K562 (cell line): Measurements from ENCODE around the gene CCDC9. TPM values are rescaled to one million over a fixed set of nuclear protein-coding genes. Genes with fewer than 3 reads are reported as not detected.

ENCODE experiments used
- BRF2 ChIP-seq: IDR thresholded peaks from 3 replicates; pipeline ENCODE4 v1.6.1; 2011; ENCODE audit warnings: borderline replicate concordance, mild to moderate bottlenecking; ENCODE audit not compliant: insufficient read length, insufficient read depth
- CBX3 ChIP-seq, 2 experiments: IDR thresholded peaks; 1 replicate in 1 of 2; 2 replicates in 1 of 2; pipeline ENCODE4 v1.6.1; 2012; ENCODE audit warnings: inconsistent platforms in 2 of 2, low read length in 2 of 2, borderline replicate concordance in 1 of 2, control low read depth in 1 of 2
- CREB5 ChIP-seq: fragments of 250-450 bp; sonication (Bioruptor Pico); IDR thresholded peaks from 2 replicates; pipeline ENCODE4 v1.5.0; 2020; ENCODE audit warnings: mild to moderate bottlenecking
- GTF2B ChIP-seq: IDR thresholded peaks from 2 replicates; pipeline ENCODE4 v1.6.1; 2011; ENCODE audit not compliant: insufficient read length; ENCODE audit errors: extremely low read depth
- HOMEZ ChIP-seq: fragments of 250-450 bp; sonication (Bioruptor Pico); IDR thresholded peaks from 2 replicates; pipeline ENCODE4 v1.4.0; 2020; ENCODE audit warnings: mild to moderate bottlenecking, moderate library complexity
- KHSRP ChIP-seq: fragments of 450-650 bp; IDR thresholded peaks from 2 replicates; pipeline ENCODE4 v1.6.1; 2017
- KLF13 ChIP-seq: fragments of 450-650 bp; IDR thresholded peaks from 2 replicates; pipeline ENCODE4 v1.6.1; 2016; ENCODE audit warnings: missing genetic modification characterization, low read depth, mild to moderate bottlenecking, missing compliant biosample characterization, moderate library complexity, borderline replicate concordance
- MCM5 ChIP-seq: fragments of 450-650 bp; IDR thresholded peaks from 2 replicates; pipeline ENCODE4 v1.6.1; 2016; ENCODE audit warnings: low read depth
- POLR2H ChIP-seq: IDR thresholded peaks from 2 replicates; pipeline ENCODE4 v1.6.1; 2016; ENCODE audit warnings: missing genetic modification characterization, low read depth, mild to moderate bottlenecking, control low read depth, missing compliant biosample characterization, moderate library complexity
- PYGO2 ChIP-seq: fragments of 450-650 bp; IDR thresholded peaks from 2 replicates; pipeline ENCODE4 v1.6.1; 2016; ENCODE audit warnings: mild to moderate bottlenecking, missing genetic modification characterization, moderate library complexity, missing compliant biosample characterization
- TEAD1 ChIP-seq, 2 experiments: fragments of 450-650 bp in 1 of 2; sonication (generic) in 1 of 2; formaldehyde crosslinking; IDR thresholded peaks; 2 replicates each; pipeline versions ENCODE4 v1.4.0 to v1.8.0; 2020 to 2022; ENCODE audit warnings: mild to moderate bottlenecking in 2 of 2, missing genetic modification reagents in 1 of 2
- ZBTB7A ChIP-seq: IDR thresholded peaks from 2 replicates; pipeline ENCODE4 v1.6.1; 2011; ENCODE audit warnings: low read depth, mild to moderate bottlenecking, low read length, moderate library complexity, borderline replicate concordance; ENCODE audit not compliant: control insufficient read depth
- ZNF444 ChIP-seq: fragments of 250-450 bp; sonication (Bioruptor Pico); IDR thresholded peaks from 2 replicates; pipeline ENCODE4 v1.4.0; 2020; ENCODE audit warnings: mild to moderate bottlenecking, moderate library complexity
- polyA plus RNA-seq, 8 experiments: library from polyadenylated mRNA; depleted of rRNA in 4 of 8; stranded (reverse) in 5 of 8; unstranded in 3 of 8; fragments of >200 nt; fragmentation: Nextera tagmentation in 2 of 8; fragmentation: Illumina TruSeq in 1 of 8; extraction: Ambion mirVana in 2 of 8; extraction: Trizol in 1 of 8; gene quantifications; 2 replicates each; pipeline versions ENCODE4 v1.2.1 to v1.2.3, GENCODE V29; 2011 to 2014; ENCODE audit warnings: inconsistent platforms in 1 of 8, missing spikeins in 1 of 8
- total RNA-seq, 7 experiments: library from RNA; depleted of rRNA in 6 of 7; stranded (reverse); fragments of >200 nt in 6 of 7; fragmentation: Illumina TruSeq in 2 of 7; extraction: Trizol in 2 of 7; gene quantifications; 2 replicates each; pipeline versions ENCODE4 v1.2.1 to v1.2.3, GENCODE V29; 2011 to 2021; ENCODE audit warnings: low replicate concordance in 1 of 7
- TF ChIP-seq, protein P1 (sequence below): fragments of 450-650 bp; IDR thresholded peaks from 2 replicates; pipeline ENCODE4 v1.6.1; 2016; ENCODE audit warnings: low read depth

Gene CCDC9
- total and polyA plus RNA-seq, 9 of the 15 experiments (the other 6 are each of a cell fraction or from before 2014, with no cell fraction given): 0.23 to 38.6 (median 8.4) TPM

- TF ChIP-seq, protein P1, sequence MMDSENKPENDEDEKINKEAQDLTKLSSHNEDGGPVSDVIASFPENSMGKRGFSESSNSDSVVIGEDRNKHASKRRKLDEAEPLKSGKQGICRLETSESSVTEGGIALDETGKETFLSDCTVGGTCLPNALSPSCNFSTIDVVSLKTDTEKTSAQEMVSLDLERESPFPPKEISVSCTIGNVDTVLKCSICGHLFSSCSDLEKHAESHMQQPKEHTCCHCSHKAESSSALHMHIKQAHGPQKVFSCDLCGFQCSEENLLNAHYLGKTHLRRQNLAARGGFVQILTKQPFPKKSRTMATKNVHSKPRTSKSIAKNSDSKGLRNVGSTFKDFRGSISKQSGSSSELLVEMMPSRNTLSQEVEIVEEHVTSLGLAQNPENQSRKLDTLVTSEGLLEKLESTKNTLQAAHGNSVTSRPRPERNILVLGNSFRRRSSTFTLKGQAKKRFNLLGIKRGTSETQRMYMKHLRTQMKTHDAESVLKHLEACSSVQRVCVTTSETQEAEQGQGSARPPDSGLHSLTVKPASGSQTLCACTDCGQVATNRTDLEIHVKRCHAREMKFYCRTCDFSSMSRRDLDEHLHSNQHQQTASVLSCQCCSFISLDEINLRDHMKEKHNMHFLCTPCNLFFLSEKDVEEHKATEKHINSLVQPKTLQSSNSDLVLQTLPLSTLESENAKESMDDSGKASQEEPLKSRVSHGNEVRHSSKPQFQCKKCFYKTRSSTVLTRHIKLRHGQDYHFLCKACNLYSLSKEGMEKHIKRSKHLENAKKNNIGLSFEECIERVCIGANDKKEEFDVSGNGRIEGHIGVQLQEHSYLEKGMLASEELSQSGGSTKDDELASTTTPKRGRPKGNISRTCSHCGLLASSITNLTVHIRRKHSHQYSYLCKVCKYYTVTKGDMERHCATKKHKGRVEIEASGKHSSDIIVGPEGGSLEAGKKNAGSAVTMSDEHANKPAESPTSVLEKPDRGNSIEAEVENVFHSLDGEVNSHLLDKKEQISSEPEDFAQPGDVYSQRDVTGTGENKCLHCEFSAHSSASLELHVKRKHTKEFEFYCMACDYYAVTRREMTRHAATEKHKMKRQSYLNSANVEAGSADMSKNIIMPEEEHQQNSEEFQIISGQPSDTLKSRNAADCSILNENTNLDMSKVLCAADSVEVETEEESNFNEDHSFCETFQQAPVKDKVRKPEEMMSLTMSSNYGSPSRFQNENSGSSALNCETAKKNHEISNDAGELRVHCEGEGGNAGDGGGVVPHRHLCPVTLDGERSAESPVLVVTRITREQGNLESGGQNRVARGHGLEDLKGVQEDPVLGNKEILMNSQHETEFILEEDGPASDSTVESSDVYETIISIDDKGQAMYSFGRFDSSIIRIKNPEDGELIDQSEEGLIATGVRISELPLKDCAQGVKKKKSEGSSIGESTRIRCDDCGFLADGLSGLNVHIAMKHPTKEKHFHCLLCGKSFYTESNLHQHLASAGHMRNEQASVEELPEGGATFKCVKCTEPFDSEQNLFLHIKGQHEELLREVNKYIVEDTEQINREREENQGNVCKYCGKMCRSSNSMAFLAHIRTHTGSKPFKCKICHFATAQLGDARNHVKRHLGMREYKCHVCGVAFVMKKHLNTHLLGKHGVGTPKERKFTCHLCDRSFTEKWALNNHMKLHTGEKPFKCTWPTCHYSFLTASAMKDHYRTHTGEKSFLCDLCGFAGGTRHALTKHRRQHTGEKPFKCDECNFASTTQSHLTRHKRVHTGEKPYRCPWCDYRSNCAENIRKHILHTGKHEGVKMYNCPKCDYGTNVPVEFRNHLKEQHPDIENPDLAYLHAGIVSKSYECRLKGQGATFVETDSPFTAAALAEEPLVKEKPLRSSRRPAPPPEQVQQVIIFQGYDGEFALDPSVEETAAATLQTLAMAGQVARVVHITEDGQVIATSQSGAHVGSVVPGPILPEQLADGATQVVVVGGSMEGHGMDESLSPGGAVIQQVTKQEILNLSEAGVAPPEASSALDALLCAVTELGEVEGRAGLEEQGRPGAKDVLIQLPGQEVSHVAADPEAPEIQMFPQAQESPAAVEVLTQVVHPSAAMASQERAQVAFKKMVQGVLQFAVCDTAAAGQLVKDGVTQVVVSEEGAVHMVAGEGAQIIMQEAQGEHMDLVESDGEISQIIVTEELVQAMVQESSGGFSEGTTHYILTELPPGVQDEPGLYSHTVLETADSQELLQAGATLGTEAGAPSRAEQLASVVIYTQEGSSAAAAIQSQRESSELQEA: no peak
- TF ChIP-seq CBX3 (IDR thresholded peaks at IDR 0.05; ENCODE audit: borderline replicate concordance in 1 of 2, low read length in 2 of 2) (no peak), MCM5 (no peak), HOMEZ (CRISPR knock-in tag) (no peak), ZNF444 (CRISPR knock-in tag) (no peak), POLR2H (no peak; the same call in 1 of the 2 replicates), BRF2 (no peak), TEAD1 (CRISPR knock-in tag; IDR thresholded peaks at IDR 0.05) (no peak), ZBTB7A (no peak), GTF2B (no peak), PYGO2 (tag) (no peak), CREB5 (CRISPR knock-in tag) (no peak), KHSRP (no peak), KLF13 (tag) (no peak)
These were observed 56.2 kb downstream of the CCDC9 start (continued) for GRCh38 chr19:47312366-47313006.
